OCI-LY7 (cell line): ENCODE measurements around the gene TNIK. TPM values are rescaled to one million over a fixed set of nuclear protein-coding genes. Genes with fewer than 3 reads are reported as not detected.
"Not testable (repeated sequence)": the region's sequence is repeated elsewhere in the genome, so short reads cannot be mapped to it uniquely, and the experiment has no call there.

ENCODE experiments used
- BruUV-seq: library from RNA; stranded (reverse); fragments of 400-500 nt; replicated peaks from 2 replicates; lab custom pipeline; 2021; lab: Mats Ljungman, UMichigan
- CTCF ChIA-PET: fragments of 300-600 bp; sonication (Branson Sonifier 250); formaldehyde crosslinking; loops from one replicate; lab custom pipeline; 2022; ENCODE audit warnings: antibody characterized with exemption; ENCODE audit not compliant: unreplicated experiment; lab: Charles Lee
- POLR2A ChIA-PET: fragments of 300-600 bp; sonication (Branson Sonifier 250); formaldehyde crosslinking; loops from one replicate; lab custom pipeline; 2022; ENCODE audit warnings: antibody characterized with exemption; lab: Charles Lee
- DNase-seq: peaks from one replicate; pipeline ENCODE4 v3.0.0-alpha.2; 2015; ENCODE audit warnings: low spot score
- H2AFZ ChIP-seq: fragments of 200-600 bp; sonication (generic), shearing (Covaris generic); 2 replicates; pipeline ENCODE4 v1.6.1; 2014; ENCODE audit warnings: mild to moderate bottlenecking, antibody characterized with exemption, low read length, moderate library complexity
- H3K27ac ChIP-seq: fragments of 200-600 bp; sonication (generic); 2 replicates; pipeline ENCODE4 v1.5.1; 2014; ENCODE audit warnings: mixed run types, low read depth, mild to moderate bottlenecking, moderate library complexity, low read length, inconsistent platforms; ENCODE audit not compliant: poor library complexity, severe bottlenecking
- H3K36me3 ChIP-seq: fragments of 200-600 bp; sonication (generic); 2 replicates; pipeline ENCODE4 v1.6.1; 2014; ENCODE audit warnings: mild to moderate bottlenecking, antibody characterized with exemption, low read length, moderate library complexity, mixed read lengths; ENCODE audit not compliant: insufficient read depth
- H3K4me1 ChIP-seq: fragments of 200-600 bp; sonication (generic); 2 replicates; pipeline ENCODE4 v1.5.1; 2014; ENCODE audit warnings: mild to moderate bottlenecking, low read length; ENCODE audit not compliant: insufficient read depth, poor library complexity, severe bottlenecking
- H3K4me2 ChIP-seq: fragments of 200-600 bp; sonication (generic); 2 replicates; pipeline ENCODE4 v1.6.1; 2014; ENCODE audit warnings: mild to moderate bottlenecking, low read length
- H3K4me3 ChIP-seq: fragments of 200-600 bp; sonication (generic); 2 replicates; pipeline ENCODE4 v1.5.1; 2014; ENCODE audit warnings: mild to moderate bottlenecking, low read depth, low read length; ENCODE audit not compliant: poor library complexity, severe bottlenecking
- H3K79me2 ChIP-seq: fragments of 200-600 bp; sonication (generic); 2 replicates; pipeline ENCODE4 v1.6.1; 2016; ENCODE audit warnings: low read depth, mild to moderate bottlenecking, low read length, moderate library complexity, mixed read lengths; ENCODE audit not compliant: insufficient read depth
- H3K9me2 ChIP-seq: fragments of 200-600 bp; sonication (generic); 2 replicates; pipeline ENCODE4 v1.6.1; 2016; ENCODE audit warnings: mild to moderate bottlenecking, low read length, mixed read lengths; ENCODE audit not compliant: insufficient read depth
- H3K9me3 ChIP-seq: fragments of 200-600 bp; sonication (generic); 2 replicates; pipeline ENCODE4 v1.6.1; 2014; ENCODE audit warnings: mild to moderate bottlenecking, mixed run types, low read length, mixed read lengths
- H4K20me1 ChIP-seq: fragments of 200-600 bp; sonication (generic); 2 replicates; pipeline ENCODE4 v1.6.1; 2014; ENCODE audit warnings: mild to moderate bottlenecking, antibody characterized with exemption, low read length, moderate library complexity, mixed read lengths; ENCODE audit not compliant: insufficient read depth
- EZH2phosphoT487 ChIP-seq: fragments of 200-600 bp; sonication (generic); IDR thresholded peaks from 2 replicates; pipeline ENCODE4 v1.6.1; 2018; ENCODE audit warnings: low read depth, borderline replicate concordance, mild to moderate bottlenecking, mixed run types, antibody characterized with exemption, low read length, moderate library complexity, mixed read lengths
- intact Hi-C: fragments of 100-400 bp; cut with micrococcal nuclease; formaldehyde crosslinking; loops from one replicate; pipeline ENCODE4 v1.10.0; 2022; ENCODE audit not compliant: unreplicated experiment
- total RNA-seq, 2 experiments: library from RNA; depleted of rRNA in 1 of 2; stranded (reverse); fragments of >200 nt in 1 of 2; shearing (Covaris generic) in 1 of 2; gene quantifications; 2 replicates each; pipeline ENCODE4 v1.2.3, GENCODE V29; 2014 to 2022
- TF ChIP-seq, protein P1 (sequence below): fragments of 200-600 bp; sonication (generic); conservative IDR thresholded peaks from 2 replicates; pipeline ENCODE4 v1.5.1; 2014; ENCODE audit warnings: mild to moderate bottlenecking, antibody characterized with exemption, low read length, moderate library complexity, mixed read lengths

TNIK gene
- total RNA-seq, 2 experiments from 2014 or later: not detected

DNA sequence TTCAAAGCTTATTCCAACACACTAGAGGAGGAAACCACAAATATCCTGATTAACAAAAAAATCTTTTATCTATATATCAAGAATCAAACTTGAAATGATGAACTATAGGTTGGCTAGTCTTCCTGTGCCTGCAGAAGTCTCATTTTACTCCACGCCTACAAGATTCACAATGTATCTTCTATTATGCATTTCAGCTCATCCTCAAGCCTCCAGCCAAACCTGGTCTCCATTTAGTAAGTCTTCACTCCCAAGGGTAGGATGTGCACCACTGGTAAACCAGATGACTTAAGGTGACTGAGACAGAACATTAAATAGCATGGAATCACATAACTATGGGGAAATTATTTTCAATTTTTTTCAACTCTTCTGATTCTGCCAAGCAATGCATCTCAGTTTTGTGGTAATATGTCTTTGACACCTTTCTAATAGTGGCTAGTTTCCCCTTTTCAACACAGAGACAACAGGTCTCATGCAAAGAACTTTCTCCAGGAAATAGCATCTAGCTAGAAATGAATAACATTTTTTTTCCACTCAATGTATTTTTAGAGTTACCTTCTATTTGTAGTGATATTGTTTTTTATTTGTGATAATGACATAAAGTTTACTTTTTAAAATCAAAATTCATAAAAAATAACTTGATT, 166.9 kb downstream of the TNIK start:
- no peaks in the 10 kb centered on the region for H4K20me1 ChIP-seq
- no peaks in the 10 kb centered on the region for H3K4me1 ChIP-seq
- ChIA-PET POLR2A (interaction anchor here (0.7 kb wide), 1 partner anchor 23 kb away, joined by 3 read pairs; no protein-coding TSS in a partner anchor), CTCF (no interaction called here)
- no peak overlapping the region for H3K27ac ChIP-seq
- DNase-seq: no peak
- H3K9me2 ChIP-seq: no peaks in the 10 kb centered on the region
- intact Hi-C loops: no loop called here
- H2AFZ ChIP-seq: no peak overlapping the region
- H3K36me3 ChIP-seq: no peaks in the 10 kb centered on the region
- no TSS peak for BruUV-seq
- H3K4me2 ChIP-seq: no peak overlapping the region
- no peak for TF ChIP-seq EZH2phosphoT487
- TF ChIP-seq, protein P1, sequence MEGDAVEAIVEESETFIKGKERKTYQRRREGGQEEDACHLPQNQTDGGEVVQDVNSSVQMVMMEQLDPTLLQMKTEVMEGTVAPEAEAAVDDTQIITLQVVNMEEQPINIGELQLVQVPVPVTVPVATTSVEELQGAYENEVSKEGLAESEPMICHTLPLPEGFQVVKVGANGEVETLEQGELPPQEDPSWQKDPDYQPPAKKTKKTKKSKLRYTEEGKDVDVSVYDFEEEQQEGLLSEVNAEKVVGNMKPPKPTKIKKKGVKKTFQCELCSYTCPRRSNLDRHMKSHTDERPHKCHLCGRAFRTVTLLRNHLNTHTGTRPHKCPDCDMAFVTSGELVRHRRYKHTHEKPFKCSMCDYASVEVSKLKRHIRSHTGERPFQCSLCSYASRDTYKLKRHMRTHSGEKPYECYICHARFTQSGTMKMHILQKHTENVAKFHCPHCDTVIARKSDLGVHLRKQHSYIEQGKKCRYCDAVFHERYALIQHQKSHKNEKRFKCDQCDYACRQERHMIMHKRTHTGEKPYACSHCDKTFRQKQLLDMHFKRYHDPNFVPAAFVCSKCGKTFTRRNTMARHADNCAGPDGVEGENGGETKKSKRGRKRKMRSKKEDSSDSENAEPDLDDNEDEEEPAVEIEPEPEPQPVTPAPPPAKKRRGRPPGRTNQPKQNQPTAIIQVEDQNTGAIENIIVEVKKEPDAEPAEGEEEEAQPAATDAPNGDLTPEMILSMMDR: no peak
- no peaks in the 10 kb centered on the region for H3K79me2 ChIP-seq
- no peaks in the 10 kb centered on the region for H3K9me3 ChIP-seq
- H3K4me3 ChIP-seq: no peak overlapping the region

DNA sequence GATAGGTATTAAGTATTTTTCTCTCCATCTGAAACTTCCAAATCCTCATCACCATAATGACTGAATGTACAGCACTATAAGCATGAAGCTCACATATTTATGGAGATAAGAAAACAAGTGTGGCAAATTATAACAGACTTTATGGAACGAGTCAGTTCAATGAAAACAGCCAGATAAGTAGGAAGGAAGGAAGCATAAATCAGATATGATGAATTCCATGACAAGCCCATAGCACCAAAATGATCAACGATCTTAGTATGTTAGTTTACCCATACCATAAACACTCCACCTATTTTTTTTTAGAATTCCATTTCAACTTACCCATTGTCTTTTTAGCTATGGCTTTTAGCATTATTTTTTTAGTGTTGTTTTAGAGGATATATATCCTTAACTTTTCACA, 169.5 kb downstream of the TNIK start:
- H3K4me3 ChIP-seq: no peak overlapping the region
- no peak for DNase-seq
- no peak overlapping the region for H3K27ac ChIP-seq
- ChIA-PET CTCF (no interaction called here), POLR2A (interaction anchor here (0.6 to 0.7 kb wide), 3 partner anchors 11 to 33 kb away, joined by 3 read pairs; no protein-coding TSS in a partner anchor)
- no peaks in the 10 kb centered on the region for H3K4me1 ChIP-seq
- no peaks in the 10 kb centered on the region for H3K36me3 ChIP-seq
- H3K79me2 ChIP-seq: no peaks in the 10 kb centered on the region
- H3K9me3 ChIP-seq: no peaks in the 10 kb centered on the region
- TF ChIP-seq EZH2phosphoT487: no peak
- TF ChIP-seq, protein P1: no peak
- no TSS peak for BruUV-seq
- H3K4me2 ChIP-seq: no peak overlapping the region
- intact Hi-C loops: no loop called here
- H3K9me2 ChIP-seq: no peaks in the 10 kb centered on the region
- H4K20me1 ChIP-seq: no peaks in the 10 kb centered on the region
- H2AFZ ChIP-seq: no peak overlapping the region

DNA sequence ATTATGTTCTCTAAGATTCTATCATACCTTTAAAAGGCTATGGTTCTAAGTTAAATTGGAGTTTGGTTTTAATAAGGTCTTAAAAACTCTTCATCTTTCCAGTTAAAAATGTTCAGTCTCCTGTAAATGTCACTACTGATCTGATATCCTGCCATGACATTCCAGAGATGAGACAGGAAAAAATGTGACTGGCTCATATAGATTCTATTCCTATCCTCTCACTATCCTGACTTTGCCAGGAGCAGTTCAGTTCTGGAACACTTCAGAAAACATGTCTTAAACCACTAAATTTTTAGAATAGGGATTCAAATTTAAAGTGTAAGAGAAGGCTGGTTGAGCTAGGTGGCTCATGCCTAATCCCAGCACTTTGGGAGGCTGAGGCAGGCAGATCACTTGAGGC, 170.9 kb downstream of the TNIK start:
- Histone ChIP-seq H4K20me1 (no peaks in the 10 kb centered on the region), H2AFZ (no peak overlapping the region), H3K4me1 (no peaks in the 10 kb centered on the region), H3K4me2 (no peak overlapping the region), H3K27ac (no peak overlapping the region), H3K9me3 (no peaks in the 10 kb centered on the region), H3K4me3 (no peak overlapping the region), H3K9me2 (no peaks in the 10 kb centered on the region), H3K79me2 (no peaks in the 10 kb centered on the region), H3K36me3 (no peaks in the 10 kb centered on the region)
- no TSS peak for BruUV-seq
- intact Hi-C loops: no loop called here
- CTCF ChIA-PET: no interaction called here
- POLR2A ChIA-PET: no interaction called here
- TF ChIP-seq, protein P1: no peak
- no peak for TF ChIP-seq EZH2phosphoT487
- no peak for DNase-seq

DNA sequence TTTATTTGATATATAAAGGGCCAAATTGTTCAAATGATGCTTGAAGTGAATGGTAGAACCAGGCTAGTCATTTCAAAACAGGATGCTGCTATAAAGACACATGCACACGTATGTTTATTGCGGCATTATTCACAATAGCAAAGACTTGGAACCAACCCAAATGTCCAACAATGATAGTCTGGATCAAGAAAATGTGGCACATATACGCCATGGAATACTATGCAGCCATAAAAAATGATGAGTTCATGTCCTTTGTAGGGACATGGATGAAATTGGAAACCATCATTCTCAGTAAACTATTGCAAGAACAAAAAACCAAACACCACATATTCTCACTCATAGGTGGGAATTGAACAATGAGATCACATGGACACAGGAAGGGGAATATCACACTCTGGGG, 172.4 kb downstream of the TNIK start:
- H3K4me1 ChIP-seq, H3K9me2 ChIP-seq, H3K9me3 ChIP-seq, H3K79me2 ChIP-seq, intact Hi-C loops, DNase-seq, H4K20me1 ChIP-seq, BruUV-seq, H3K4me2 ChIP-seq, H3K27ac ChIP-seq, H3K4me3 ChIP-seq, CTCF ChIA-PET, H2AFZ ChIP-seq, H3K36me3 ChIP-seq, POLR2A ChIA-PET: not testable (repeated sequence)
